ENCODE data around the gene TEX14.

TEX14 gene

DNA sequence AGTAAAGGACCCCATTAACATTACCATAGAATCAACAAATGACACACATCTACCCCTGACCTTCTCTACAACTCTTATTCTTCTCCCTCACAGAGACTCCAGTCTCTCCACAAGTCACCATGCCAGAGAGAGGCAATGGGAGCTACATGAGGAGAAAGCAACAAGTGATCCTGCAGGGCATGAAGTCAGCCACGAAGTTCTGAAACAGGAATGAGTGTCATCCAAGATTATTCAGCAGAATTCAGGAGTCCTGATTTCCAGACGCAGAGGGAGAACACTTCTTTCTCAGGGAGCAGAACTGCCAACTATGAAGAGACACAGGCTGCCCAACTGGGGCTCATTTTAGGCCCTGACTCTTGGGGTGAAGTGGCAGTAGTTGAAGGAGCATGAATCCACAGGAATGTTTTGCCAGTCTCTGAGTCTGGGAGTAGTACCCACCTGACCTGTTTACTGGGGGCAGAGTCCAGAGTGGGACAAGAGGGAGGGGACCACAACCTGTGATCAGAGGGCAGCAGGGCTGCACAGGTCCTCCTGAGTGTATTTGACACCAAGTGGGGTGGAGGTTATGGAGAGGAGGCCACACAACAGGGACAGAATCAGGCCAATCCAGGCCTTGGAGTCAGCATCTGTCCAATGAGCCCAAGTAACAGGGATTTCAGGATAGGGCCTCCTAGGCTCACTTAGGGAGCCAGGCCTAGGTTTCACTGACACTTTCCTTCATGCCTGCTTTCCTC lies 175.0 kb downstream of the TEX14 start:
- no peak for DNase-seq

DNA sequence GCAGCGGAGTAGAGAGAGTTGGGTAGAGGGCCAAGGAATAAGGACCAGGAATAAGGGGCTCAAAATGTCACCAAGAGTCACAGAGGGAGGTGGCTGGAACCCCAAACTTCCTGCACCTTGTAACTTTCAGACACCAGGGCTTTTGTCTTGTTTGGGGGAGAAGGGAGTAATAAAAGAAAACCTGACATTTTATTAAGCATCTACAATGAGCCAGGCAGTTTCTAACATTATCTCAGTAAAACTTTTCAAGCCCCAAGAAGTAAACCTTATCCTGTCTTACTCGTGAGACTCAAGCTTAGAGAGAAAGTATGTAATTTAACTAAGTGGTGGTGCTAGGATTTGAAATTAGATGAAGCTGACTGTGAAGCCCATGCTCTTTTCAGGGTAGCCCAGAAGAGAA lies 176.6 kb downstream of the TEX14 start:
- no peak for DNase-seq

DNA sequence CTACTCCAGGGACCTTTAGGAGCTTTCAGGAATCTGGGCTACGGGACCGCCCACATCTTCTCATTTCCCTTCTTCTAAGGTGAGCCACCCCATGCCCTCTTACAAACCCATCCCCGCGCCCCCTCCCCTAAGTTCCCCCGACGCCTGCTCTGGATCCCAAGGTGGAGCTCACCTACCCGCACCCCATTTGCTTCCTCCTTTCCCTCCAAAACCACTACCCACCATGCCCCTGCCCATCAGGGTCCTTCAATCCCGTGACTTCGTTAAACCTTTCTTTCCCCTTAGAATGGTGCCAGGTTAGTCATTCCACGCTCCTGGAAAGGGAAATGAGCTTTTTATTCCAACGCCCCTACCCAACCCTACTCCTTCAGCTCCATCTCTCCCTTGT lies 177.1 kb downstream of the TEX14 start:
- DNase-seq = no peak

DNA sequence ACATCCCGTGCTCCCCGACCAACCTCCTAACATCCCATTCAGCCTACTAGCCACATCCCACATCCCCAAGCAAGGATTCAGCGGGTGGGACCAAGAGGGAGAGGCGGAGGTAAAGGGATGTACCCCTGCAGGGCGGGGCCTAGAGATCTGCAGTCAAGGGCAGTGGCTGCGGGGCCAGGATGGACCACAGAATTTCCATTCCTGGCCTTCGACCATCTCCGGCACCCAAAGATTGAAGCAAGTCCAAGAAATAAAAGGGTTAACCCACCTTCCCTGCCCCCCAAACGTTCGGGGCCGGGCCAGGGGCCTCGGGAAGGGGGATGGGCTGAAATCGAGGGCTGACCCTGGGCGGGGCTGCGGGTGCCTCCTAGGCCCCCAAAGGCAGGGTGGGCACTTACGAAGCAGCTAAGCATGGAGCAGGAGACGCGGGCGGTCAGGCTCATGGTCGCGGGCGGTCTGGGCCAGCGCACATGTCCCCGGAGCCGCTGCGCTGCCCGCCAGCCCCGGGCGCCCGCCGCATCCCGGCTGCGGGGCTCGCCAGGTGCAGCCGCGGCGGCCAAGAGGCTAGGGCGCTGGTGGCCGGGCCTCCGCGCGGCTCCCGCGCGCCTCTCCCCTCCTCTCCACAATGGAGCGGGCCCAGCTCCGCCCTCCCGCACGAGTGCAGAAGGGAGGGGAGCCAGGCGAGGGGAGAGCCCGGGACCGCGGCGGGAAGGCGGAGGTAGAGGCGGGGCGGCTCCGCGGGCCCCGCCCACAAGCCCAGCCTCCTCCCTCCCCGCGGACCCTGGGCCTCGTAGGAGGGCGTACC lies 177.7 kb downstream of the TEX14 start, which contains the start of gene MTMR4:
TSS of gene MTMR4 (minus strand) at position 674 of the 805 bp plus-strand sequence. CDS start at position 443, 231 bp downstream.
- peak; percentile 89 for DNase-seq

DNA sequence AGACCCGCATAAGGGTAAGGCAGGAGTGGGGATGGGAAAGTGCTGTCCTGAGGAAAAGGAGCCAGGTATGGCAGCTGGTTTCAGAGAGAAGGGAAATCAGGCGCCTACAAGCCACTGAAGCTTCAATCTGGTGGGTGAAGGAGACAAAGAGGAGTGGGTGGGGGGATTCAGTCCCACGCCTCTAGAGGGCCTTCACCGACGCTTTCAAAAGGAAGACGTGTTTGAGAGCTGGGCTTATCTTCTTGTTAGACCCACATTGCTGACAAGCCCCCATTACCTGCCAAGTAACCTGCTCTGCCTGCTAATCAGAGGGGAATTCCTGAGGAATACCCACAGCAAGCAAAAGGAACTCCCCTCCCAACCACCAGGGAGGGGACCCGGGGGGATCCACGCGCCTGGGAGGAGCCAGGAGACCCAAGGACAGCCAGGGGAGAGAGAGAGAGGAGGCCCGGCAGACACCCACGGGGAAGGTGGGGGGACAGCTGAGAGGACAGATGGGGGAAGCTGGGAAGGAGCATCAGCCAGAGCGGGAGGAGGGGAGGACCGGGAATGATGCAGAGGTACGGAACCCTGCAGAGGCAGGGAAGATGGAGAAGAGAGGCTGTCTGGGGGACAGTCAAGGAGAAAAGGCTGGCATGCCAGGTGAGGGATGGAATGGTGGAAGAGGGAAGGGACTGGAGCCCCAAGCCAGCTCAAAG lies 178.4 kb downstream of the TEX14 start:
- no peak for DNase-seq

DNA sequence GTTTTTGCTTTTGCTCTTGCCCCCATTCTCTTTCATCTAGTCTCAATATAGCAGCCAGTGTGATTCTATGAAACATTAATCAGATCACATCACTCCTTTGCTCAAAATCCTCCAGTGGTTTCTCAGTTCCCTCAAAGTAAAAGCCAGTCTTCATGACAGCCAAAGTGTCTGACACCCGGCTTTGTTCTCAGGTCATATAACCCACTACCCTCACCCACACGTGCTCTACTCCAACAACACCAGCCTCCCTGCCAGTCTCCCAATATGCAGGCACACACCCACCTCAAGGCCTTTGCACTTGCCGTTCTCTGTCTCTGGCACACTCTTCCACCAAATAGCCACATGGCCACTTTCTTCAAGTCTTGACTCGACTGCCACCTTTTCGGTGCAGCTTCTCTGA lies 181.8 kb downstream of the TEX14 start:
- DNase-seq = no peak

DNA sequence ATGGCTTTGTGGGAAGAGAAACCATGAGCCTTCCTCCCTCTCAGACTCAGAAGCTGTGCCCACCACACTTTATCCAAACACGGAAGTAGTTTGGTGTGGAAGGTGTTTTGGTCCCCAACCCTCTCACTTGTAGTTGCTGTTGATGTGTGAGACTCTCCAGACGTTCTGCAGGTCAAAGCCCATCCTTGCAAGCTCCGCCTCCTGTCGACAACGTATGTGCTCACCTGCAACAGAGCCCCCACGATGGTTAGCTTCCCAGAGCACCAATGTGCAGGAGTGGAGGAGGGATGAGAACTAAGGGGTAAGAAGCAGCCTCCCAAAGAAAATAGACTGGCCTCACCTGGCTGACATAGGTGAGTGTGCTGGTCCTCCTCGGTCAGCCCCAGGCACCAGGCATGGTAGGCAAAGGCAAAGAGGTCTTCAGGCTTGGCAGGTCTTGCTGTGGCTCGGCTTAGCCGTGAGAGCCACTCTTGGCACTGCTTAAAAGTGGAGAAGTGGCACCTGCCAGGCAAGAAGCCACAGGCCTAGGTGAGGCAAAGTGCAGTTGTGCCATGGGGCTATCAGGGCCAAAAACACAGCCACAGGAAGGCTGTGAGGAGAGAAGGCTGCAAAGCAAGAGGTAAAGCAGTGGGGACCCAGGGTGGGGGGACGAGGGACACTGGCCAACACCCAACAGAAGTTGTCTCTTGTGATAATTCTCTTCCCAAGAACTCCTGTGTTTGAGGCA lies 183.3 kb downstream of the TEX14 start:
- DNase-seq = no peak

DNA sequence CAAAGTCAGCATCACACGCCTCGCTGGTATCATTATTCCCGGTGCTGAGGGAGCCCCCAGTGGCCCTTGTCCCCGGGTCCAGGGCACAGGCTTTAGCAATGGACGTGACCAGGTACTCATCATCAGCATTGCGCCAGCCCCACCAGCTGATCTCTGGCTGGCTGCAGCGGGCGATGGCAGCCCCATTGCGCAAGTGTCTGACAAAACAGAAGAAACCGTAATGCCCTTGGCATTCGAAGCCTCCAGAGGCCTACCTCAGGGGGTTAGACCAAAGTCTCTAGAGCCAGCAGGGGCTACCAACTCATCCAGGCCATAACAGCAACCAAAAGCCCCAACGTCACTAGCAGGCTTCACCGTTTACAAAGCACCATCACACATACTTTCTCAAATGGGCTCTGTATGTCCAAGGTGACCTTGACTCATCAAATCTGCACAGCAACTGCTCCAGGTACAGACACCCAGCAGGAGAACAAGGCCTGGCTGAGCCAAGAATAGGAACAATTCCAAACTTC lies 184.7 kb downstream of the TEX14 start:
- no peak for DNase-seq
